DND-41 (cell line): ENCODE results near the gene ADAMTS16.

Source experiments
- ATAC-seq: fragments of 200-7000 bp; cut with Tn5 transposase; 3 replicates; pipeline ENCODE4 v1.9.1; 2021; ENCODE audit warnings: low read depth; ENCODE audit not compliant: insufficient read depth
- DNase-seq: peaks from one replicate; pipeline ENCODE4 v3.0.0-alpha.2; 2020
- H2AFZ ChIP-seq: 2 replicates; pipeline ENCODE4 v1.6.0; 2012; ENCODE audit warnings: low read depth, low read length
- H3K27ac ChIP-seq: 2 replicates; pipeline ENCODE4 v1.5.1; 2012; ENCODE audit warnings: low read length, inconsistent platforms
- H3K27me3 ChIP-seq: fragments of 200-600 bp; sonication (generic); 2 replicates; pipeline ENCODE4 v1.6.0; 2012; ENCODE audit warnings: low read length, mild to moderate bottlenecking, inconsistent platforms; ENCODE audit not compliant: insufficient read depth, poor library complexity
- H3K36me3 ChIP-seq: 2 replicates; pipeline ENCODE4 v1.5.1; 2012; ENCODE audit warnings: low read length, inconsistent platforms; ENCODE audit not compliant: insufficient read depth
- H3K4me1 ChIP-seq: 2 replicates; pipeline ENCODE4 v1.5.1; 2012; ENCODE audit warnings: mild to moderate bottlenecking, low read length; ENCODE audit not compliant: insufficient read depth
- H3K4me2 ChIP-seq: 2 replicates; pipeline ENCODE4 v1.6.0; 2012; ENCODE audit warnings: mild to moderate bottlenecking, moderate library complexity, low read length, inconsistent platforms; ENCODE audit not compliant: insufficient read depth
- H3K4me3 ChIP-seq, 2 experiments: fragments of 200-600 bp in 1 of 2; shearing (Covaris generic) in 1 of 2; 2 replicates each; pipeline ENCODE4 v1.5.1; 2012 to 2016; ENCODE audit warnings: inconsistent platforms in 2 of 2, low read length in 2 of 2, mild to moderate bottlenecking in 2 of 2, low read depth in 1 of 2, moderate library complexity in 1 of 2
- H3K79me2 ChIP-seq: 2 replicates; pipeline ENCODE4 v1.6.0; 2012; ENCODE audit warnings: low read length, inconsistent platforms; ENCODE audit not compliant: insufficient read depth
- H3K9ac ChIP-seq: 2 replicates; pipeline ENCODE4 v1.6.0; 2012; ENCODE audit warnings: low read depth, mild to moderate bottlenecking, inconsistent platforms, low read length, moderate library complexity
- H3K9me3 ChIP-seq: 2 replicates; pipeline ENCODE4 v1.5.1; 2012; ENCODE audit warnings: low read length, moderate library complexity, mild to moderate bottlenecking, inconsistent platforms; ENCODE audit not compliant: insufficient read depth, severe bottlenecking
- H4K20me1 ChIP-seq: 2 replicates; pipeline ENCODE4 v1.6.0; 2012; ENCODE audit warnings: low read length; ENCODE audit not compliant: insufficient read depth
- EZH2 ChIP-seq: IDR thresholded peaks from 3 replicates; pipeline ENCODE4 v1.6.1; 2012; ENCODE audit warnings: borderline replicate concordance, low read depth, mild to moderate bottlenecking, moderate library complexity, low read length, inconsistent platforms; ENCODE audit not compliant: severe bottlenecking
- TF ChIP-seq, protein P1 (sequence below): IDR thresholded peaks from 2 replicates; pipeline ENCODE4 v1.5.1; 2012; ENCODE audit warnings: borderline replicate concordance, low read length, moderate library complexity, mild to moderate bottlenecking; ENCODE audit not compliant: poor library complexity, severe bottlenecking; ENCODE audit errors: extremely low read depth

The ADAMTS16 gene

DNA sequence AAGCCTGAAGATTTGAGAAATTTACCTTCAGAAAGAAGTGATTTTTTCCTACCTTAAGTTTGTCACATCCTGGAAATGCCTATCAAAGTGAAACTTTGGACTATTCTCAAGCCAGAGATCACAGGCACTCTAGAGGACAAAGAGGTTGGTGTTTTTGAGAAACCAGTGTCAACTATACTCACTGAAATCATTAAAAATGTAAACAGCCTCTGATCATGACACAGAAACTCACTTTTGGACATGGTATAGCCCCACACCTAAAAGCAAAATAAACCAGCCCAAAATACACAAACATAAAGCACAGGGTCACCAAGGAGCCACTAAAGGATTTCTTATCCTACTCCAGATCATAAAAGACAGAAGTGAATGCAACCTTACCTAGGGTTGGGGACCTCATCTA lies 216.6 kb downstream of the ADAMTS16 start:
- Histone ChIP-seq H3K9ac (no peak overlapping the region), H3K4me1 (no peaks in the 10 kb centered on the region), H4K20me1 (no peaks in the 10 kb centered on the region), H3K36me3 (no peaks in the 10 kb centered on the region), H2AFZ (no peak overlapping the region), H3K4me3 (no peak overlapping the region), H3K27me3 (no peaks in the 10 kb centered on the region), H3K27ac (no peak overlapping the region), H3K79me2 (no peaks in the 10 kb centered on the region), H3K4me2 (no peak overlapping the region), H3K9me3 (no peaks in the 10 kb centered on the region)
- ATAC-seq (no peak), DNase-seq (no peak)
- TF ChIP-seq, protein P1, sequence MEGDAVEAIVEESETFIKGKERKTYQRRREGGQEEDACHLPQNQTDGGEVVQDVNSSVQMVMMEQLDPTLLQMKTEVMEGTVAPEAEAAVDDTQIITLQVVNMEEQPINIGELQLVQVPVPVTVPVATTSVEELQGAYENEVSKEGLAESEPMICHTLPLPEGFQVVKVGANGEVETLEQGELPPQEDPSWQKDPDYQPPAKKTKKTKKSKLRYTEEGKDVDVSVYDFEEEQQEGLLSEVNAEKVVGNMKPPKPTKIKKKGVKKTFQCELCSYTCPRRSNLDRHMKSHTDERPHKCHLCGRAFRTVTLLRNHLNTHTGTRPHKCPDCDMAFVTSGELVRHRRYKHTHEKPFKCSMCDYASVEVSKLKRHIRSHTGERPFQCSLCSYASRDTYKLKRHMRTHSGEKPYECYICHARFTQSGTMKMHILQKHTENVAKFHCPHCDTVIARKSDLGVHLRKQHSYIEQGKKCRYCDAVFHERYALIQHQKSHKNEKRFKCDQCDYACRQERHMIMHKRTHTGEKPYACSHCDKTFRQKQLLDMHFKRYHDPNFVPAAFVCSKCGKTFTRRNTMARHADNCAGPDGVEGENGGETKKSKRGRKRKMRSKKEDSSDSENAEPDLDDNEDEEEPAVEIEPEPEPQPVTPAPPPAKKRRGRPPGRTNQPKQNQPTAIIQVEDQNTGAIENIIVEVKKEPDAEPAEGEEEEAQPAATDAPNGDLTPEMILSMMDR, result no peak

DNA sequence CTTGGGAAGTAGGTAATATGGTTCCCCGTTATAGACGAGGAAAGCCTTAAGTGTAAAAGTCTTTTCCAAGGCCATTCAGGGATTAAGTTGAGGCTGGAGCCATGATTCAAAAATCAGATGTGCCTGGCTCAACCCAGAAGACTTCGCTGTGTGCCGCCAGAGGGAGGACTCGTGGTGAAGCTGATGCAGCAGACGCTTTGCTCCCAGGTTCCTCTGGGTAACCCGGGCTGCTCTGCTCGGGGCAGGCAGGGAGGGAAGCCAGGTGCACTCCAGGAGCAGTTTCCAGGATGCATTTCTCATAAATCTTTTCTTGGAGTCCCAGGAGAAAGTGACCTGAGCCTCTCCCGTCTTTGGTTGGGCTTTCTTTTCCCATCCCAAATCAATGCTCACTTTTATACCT lies 219.5 kb downstream of the ADAMTS16 start:
- TF ChIP-seq, protein P1, result no peak
- no peak for TF ChIP-seq EZH2
- Histone ChIP-seq H3K4me3 (no peak overlapping the region), H3K9ac (no peak overlapping the region)

DNA sequence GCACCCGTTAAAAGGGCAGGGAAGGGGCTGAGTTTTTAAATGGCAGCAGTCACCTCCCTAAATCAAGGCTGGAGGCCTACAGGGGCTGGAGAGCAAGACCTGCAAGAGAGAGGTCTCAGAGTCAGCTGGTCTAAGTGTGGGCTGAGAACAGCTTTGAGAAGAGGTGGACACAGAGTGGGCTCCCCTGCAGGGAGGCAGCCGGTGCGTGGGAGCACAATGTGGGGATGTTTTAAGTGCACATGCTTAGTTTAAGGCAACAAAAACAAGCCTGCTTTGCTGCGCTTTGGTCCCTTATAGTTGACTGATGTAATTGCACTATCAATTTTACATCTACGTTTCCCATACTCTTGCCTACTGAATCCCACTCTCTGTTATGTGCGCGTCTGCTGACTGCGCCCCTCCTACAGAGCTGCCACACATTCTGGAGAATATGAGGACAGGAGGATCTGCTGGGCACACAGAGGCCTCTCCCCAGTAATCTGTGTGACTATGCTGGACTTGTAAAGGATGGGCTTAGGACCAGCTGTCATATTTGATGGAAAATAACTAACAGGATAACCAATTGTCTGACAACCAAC lies 220.3 kb downstream of the ADAMTS16 start:
- no peak overlapping the region for H3K4me2 ChIP-seq
- H4K20me1 ChIP-seq, result no peaks in the 10 kb centered on the region; the same call in 1 of the 2 replicates
- no peak overlapping the region for H3K9ac ChIP-seq
- no peak overlapping the region for H3K4me3 ChIP-seq
- no peak for DNase-seq
- no peaks in the 10 kb centered on the region for H3K4me1 ChIP-seq
- no peak for ATAC-seq
- H3K27me3 ChIP-seq, result no peaks in the 10 kb centered on the region
- H3K27ac ChIP-seq, result no peak overlapping the region
- no peaks in the 10 kb centered on the region for H3K36me3 ChIP-seq
- H2AFZ ChIP-seq, result no peak overlapping the region
- H3K9me3 ChIP-seq, result no peaks in the 10 kb centered on the region
- TF ChIP-seq, protein P1, result no peak
- TF ChIP-seq EZH2, result no peak
- no peaks in the 10 kb centered on the region for H3K79me2 ChIP-seq

More for the DNA sequence above, 219.5 kb downstream of the ADAMTS16 start:
- H3K36me3 ChIP-seq, result no peaks in the 10 kb centered on the region
- H3K4me1 ChIP-seq, result no peaks in the 10 kb centered on the region
- H4K20me1 ChIP-seq, result no peaks in the 10 kb centered on the region
- H3K27me3 ChIP-seq, result no peaks in the 10 kb centered on the region
- no peak overlapping the region for H3K27ac ChIP-seq
- no peak overlapping the region for H2AFZ ChIP-seq
- H3K4me2 ChIP-seq, result no peak overlapping the region
- no peaks in the 10 kb centered on the region for H3K9me3 ChIP-seq
- no peaks in the 10 kb centered on the region for H3K79me2 ChIP-seq
- DNase-seq (no peak), ATAC-seq (no peak)

DNA sequence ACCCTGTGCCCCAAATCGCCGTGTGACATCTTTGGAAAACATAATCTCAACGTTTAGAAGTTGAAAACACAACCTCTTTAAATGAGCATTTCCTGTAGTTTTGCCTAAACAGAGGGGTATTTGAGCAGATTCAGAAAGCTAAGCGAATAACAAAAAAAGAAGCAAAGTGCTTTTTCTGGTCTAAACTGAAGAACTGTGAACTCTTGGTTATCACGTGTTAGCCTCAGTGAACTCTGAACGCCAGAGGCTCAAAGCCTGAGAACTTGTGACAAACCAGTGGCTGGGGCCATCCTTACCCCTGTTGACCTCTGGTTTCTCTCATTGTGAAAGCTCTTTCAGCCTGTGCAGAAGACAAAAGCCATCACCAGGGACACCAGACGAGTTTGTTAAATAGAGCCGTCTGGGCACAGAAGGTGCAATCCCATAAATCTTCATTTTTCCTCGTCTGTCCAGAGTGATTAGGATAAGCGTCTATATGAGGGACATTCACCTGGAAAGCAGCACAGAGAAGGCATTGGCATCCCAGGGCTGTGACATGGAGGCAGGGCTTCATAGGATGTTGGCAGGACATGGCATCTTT lies 220.9 kb downstream of the ADAMTS16 start:
- no peaks in the 10 kb centered on the region for H3K4me1 ChIP-seq
- H3K4me2 ChIP-seq, result no peak overlapping the region
- no peaks in the 10 kb centered on the region for H3K36me3 ChIP-seq
- ATAC-seq, result no peak
- no peak overlapping the region for H3K9ac ChIP-seq
- no peaks in the 10 kb centered on the region for H3K79me2 ChIP-seq
- no peak overlapping the region for H2AFZ ChIP-seq
- TF ChIP-seq EZH2, result no peak
- TF ChIP-seq, protein P1, result no peak
- DNase-seq, result no peak
- no peaks in the 10 kb centered on the region; the same call in 1 of the 2 replicates for H4K20me1 ChIP-seq
- no peak overlapping the region for H3K27ac ChIP-seq
- no peaks in the 10 kb centered on the region for H3K27me3 ChIP-seq
- no peaks in the 10 kb centered on the region for H3K9me3 ChIP-seq
- H3K4me3 ChIP-seq, result no peak overlapping the region
